Bronchial epithelial cell (primary cell): ENCODE measurements around the gene SMIM28. TPM values are rescaled to one million over a fixed set of nuclear protein-coding genes. Genes with fewer than 3 reads are reported as not detected.

Experiments
- DNase-seq: peaks from one replicate; pipeline ENCODE4 v3.0.0-alpha.2; 2010; ENCODE audit warnings: low read depth
- FAIRE-seq: peaks from 2 replicates; lab custom pipeline; 2011; peaks lifted over from hg19 to GRCh38; lab: Jason Lieb, UNC
- H3K27me3 ChIP-seq: 2 replicates; pipeline ENCODE4 v1.5.1; 2011; ENCODE audit warnings: low read length; ENCODE audit not compliant: control insufficient read depth, insufficient read depth
- H3K36me3 ChIP-seq: 2 replicates; pipeline ENCODE4 v1.5.1; 2011; ENCODE audit warnings: low read length; ENCODE audit not compliant: control insufficient read depth, insufficient read depth
- H3K4me3 ChIP-seq: 2 replicates; pipeline ENCODE4 v1.5.1; 2011; ENCODE audit warnings: mild to moderate bottlenecking, low read depth, low read length, control low read depth
- total RNA-seq: library from RNA; depleted of rRNA; stranded (reverse); fragments of >200 nt; gene quantifications from 2 replicates; pipeline ENCODE4 v1.2.1, GENCODE V29; 2014
- TF ChIP-seq, protein P1 (sequence below): IDR thresholded peaks from 2 replicates; pipeline ENCODE4 v1.5.1; 2011; ENCODE audit warnings: mild to moderate bottlenecking, moderate library complexity, low read length, control low read depth, inconsistent platforms; ENCODE audit not compliant: insufficient read depth, severe bottlenecking

SMIM28 gene
- total RNA-seq, 1 donor from 2014 or later, result not detected

DNA sequence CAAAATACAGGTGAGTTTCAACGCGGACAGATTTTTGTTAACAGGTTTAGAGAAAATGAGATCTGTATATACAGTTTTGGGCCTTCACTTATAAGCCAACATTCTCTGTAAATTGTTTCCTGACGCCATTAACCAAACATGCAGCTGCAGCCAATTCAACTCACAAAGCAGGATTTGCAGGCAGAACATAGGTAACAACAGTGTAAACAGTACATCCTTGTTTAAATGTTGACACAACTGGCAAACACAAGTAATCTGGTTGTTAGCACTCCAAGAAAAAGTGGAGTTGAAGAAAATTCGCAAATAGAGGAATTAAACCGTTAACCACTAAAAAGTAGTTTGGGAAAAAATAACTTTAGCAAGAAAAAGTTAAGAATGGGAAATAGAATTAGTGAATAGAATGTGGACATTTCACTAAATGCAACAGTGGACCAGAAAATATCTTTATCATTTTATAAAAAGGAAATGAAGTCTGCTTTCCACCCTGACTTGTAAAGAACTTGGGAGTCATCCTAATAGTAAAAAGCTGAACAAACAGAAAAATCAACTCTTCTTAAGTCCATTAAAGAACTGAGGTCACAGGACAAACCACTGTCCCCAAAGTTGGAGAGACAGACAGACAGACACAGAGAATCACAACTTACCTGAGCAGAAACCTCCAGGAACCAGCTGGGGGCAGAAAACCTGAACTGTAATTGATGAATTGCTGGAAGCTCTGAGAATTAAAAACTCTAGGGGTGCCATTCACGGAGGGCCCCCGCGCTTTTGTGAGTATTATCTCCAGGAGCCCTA, 10.1 kb downstream of the SMIM28 start:
- FAIRE-seq, result no peak
- no peaks in the 10 kb centered on the region for H3K27me3 ChIP-seq
- DNase-seq, result no peak
- TF ChIP-seq, protein P1, sequence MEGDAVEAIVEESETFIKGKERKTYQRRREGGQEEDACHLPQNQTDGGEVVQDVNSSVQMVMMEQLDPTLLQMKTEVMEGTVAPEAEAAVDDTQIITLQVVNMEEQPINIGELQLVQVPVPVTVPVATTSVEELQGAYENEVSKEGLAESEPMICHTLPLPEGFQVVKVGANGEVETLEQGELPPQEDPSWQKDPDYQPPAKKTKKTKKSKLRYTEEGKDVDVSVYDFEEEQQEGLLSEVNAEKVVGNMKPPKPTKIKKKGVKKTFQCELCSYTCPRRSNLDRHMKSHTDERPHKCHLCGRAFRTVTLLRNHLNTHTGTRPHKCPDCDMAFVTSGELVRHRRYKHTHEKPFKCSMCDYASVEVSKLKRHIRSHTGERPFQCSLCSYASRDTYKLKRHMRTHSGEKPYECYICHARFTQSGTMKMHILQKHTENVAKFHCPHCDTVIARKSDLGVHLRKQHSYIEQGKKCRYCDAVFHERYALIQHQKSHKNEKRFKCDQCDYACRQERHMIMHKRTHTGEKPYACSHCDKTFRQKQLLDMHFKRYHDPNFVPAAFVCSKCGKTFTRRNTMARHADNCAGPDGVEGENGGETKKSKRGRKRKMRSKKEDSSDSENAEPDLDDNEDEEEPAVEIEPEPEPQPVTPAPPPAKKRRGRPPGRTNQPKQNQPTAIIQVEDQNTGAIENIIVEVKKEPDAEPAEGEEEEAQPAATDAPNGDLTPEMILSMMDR, result no peak
- H3K4me3 ChIP-seq, result no peak overlapping the region
- H3K36me3 ChIP-seq, result no peaks in the 10 kb centered on the region

DNA sequence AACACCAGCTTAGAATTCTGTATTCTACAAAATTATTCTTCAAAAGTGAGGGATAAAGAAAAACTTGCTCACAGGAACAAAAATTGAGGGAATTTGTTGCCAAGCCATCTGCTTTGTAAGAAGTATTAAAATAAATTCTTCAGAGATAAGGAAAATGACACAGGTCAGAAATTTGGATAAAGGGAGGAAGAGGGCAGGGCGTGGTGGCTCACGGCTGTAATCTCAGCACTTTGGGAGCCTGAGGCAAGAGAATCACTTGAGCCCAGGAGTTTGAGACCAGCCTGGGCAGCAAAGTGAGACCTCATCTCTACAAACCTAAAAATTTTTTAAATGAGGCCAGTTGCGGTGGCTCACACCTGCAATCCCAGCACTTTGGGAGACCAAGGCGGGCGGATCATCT, 11.8 kb downstream of the SMIM28 start:
- FAIRE-seq (no peak), DNase-seq (no peak)
- Histone ChIP-seq H3K27me3 (no peaks in the 10 kb centered on the region), H3K36me3 (no peaks in the 10 kb centered on the region), H3K4me3 (no peak overlapping the region)
- TF ChIP-seq, protein P1, result no peak

DNA sequence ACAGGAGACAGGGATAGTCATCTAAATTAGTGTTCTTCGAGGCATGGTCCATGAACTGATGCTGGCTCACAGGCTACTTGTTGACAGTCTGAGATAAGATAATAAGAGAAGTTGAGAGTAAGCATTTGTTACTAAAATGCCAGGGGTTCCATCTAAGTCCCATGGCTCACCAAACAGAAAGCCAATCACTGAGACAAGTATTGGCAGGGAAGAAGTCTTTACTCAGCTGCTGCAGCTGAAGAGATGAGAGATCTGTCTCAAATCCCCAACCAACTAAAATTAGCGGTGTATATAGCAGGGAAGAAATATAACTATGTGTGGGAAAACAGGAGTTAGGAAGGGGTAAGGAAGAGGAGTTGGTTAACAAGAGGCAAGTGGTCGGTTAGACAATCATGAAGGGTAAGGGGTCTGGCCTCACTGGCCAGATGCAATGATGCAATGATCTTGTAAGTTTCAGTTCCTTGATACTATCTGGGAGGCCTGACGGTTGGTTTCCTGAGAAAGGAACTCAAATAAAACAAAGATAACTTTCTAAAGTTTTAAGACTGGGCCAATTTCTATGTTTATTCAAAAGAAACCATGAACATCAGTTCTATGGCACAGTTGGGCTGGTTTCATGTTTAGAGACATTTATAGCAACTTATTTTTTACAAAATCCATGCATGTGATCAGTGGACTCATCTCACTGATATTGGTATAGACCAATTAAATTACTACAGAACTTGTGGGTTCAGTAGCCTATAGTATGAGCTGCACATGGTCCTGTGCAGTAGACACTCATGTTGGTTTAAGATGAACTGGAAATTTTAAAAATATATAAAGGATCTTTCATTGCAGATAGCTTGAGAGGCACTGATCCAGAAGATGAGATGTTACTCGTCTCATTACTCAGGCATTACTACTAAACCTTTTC, 16.4 kb downstream of the SMIM28 start:
- FAIRE-seq (no peak), DNase-seq (no peak)
- Histone ChIP-seq H3K27me3 (no peaks in the 10 kb centered on the region), H3K4me3 (no peak overlapping the region), H3K36me3 (no peaks in the 10 kb centered on the region)
- TF ChIP-seq, protein P1, result no peak

DNA sequence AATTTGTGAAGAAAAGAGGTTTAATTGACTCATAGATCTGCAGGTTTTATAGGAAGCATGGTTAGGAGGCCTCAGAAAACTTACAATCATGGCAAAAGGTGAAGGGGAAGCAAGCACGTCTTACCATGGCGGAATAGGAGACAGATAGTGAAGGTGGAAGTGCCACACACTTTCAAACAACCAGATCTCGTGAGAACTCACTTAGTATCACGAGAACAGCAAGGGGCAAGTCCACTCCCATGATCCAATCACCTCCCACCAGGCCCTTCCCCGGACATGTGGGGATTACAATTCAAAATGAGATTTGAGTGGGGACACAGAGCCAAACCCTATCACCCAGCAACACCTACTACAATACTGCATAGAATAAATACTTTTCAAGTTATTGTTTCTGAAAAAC, 19.0 kb downstream of the SMIM28 start:
- Histone ChIP-seq H3K36me3 (no peaks in the 10 kb centered on the region), H3K4me3 (no peak overlapping the region), H3K27me3 (no peaks in the 10 kb centered on the region)
- no peak for DNase-seq
- TF ChIP-seq, protein P1, result no peak
- FAIRE-seq, result no peak

- FAIRE-seq, result peak; percentile 79
- no peak for DNase-seq
- Histone ChIP-seq H3K4me3 (no peak overlapping the region), H3K27me3 (no peaks in the 10 kb centered on the region), H3K36me3 (no peaks in the 10 kb centered on the region)
- TF ChIP-seq, protein P1, result no peak
Measured at GRCh38 chr6:138397128-138398122, 19.7 kb downstream of the SMIM28 start.
